ENCODE measurements around the gene CBLN2.

The CBLN2 gene

GRCh38 chr18:72544092-72544886 is at the start of gene CBLN2:
Gene CBLN2, minus strand, starts transcription at chr18:72544342. Its CDS starts 2,182 bp downstream, at chr18:72542160.
- peak; percentile 78 for DNase-seq

GRCh38 chr18:72588360-72588759 is 44.2 kb upstream of the CBLN2 start:
- DNase-seq, result no peak

GRCh38 chr18:72584787-72585186 is 40.6 kb upstream of the CBLN2 start:
- no peak for DNase-seq

GRCh38 chr18:72581976-72582375 is 37.8 kb upstream of the CBLN2 start:
- no peak for DNase-seq

GRCh38 chr18:72572896-72573295 is 28.8 kb upstream of the CBLN2 start:
- DNase-seq, result no peak

GRCh38 chr18:72566290-72566689 is 22.1 kb upstream of the CBLN2 start:
- DNase-seq, result no peak

- no peak for DNase-seq
Observed at GRCh38 chr18:72555968-72556367, 11.8 kb upstream of the CBLN2 start.

- no peak for DNase-seq
Observed at GRCh38 chr18:72555101-72555500, 11.0 kb upstream of the CBLN2 start.

GRCh38 chr18:72543357-72544055 is 636 bp downstream of the CBLN2 start:
- peak; percentile 64 for DNase-seq

- peak; percentile 64 for DNase-seq
Observed at GRCh38 chr18:72542984-72543356, 1.2 kb downstream of the CBLN2 start.

GRCh38 chr18:72542342-72542741 is 1.8 kb downstream of the CBLN2 start:
- DNase-seq, result no peak

GRCh38 chr18:72541871-72542332 is 2.2 kb downstream of the CBLN2 start:
- peak; percentile 65 for DNase-seq

GRCh38 chr18:72539901-72540300 is 4.2 kb downstream of the CBLN2 start:
- no peak for DNase-seq

GRCh38 chr18:72530622-72531021 is 13.5 kb downstream of the CBLN2 start:
- DNase-seq, result no peak

GRCh38 chr18:72504866-72505265 is 39.3 kb downstream of the CBLN2 start:
- no peak for DNase-seq

- DNase-seq, result no peak
Observed at GRCh38 chr18:72502671-72503431, 41.3 kb downstream of the CBLN2 start.

- DNase-seq, result no peak
Observed at GRCh38 chr18:72492497-72492896, 51.6 kb downstream of the CBLN2 start.

Data from NCI-H748 treated with DMSO at 0.1 percent for 48 hours (cell line).